Mucosa of gallbladder (tissue), 1 donor: ENCODE data around the gene STK35. TPM values are rescaled to one million over a fixed set of nuclear protein-coding genes. Genes with fewer than 3 reads are reported as not detected.
A peak's percentile ranks its signal among the peaks of the same experiment; 100 is the strongest.
"Not testable (repeated sequence)": the region's sequence is repeated elsewhere in the genome, so short reads cannot be mapped to it uniquely, and the experiment has no call there.

Experiments
- DNase-seq: peaks from one replicate; pipeline ENCODE4 v3.0.0-alpha.2; 2020; ENCODE audit warnings: low spot score
- total RNA-seq: library from RNA; stranded (reverse); gene quantifications from one replicate; pipeline ENCODE4 v1.2.1, GENCODE V29; 2021
- donor health status: DM: no; HTN: no; CAD: no.

STK35 gene
- total RNA-seq, 1 donor from 2014 or later = 21.0 TPM

DNA sequence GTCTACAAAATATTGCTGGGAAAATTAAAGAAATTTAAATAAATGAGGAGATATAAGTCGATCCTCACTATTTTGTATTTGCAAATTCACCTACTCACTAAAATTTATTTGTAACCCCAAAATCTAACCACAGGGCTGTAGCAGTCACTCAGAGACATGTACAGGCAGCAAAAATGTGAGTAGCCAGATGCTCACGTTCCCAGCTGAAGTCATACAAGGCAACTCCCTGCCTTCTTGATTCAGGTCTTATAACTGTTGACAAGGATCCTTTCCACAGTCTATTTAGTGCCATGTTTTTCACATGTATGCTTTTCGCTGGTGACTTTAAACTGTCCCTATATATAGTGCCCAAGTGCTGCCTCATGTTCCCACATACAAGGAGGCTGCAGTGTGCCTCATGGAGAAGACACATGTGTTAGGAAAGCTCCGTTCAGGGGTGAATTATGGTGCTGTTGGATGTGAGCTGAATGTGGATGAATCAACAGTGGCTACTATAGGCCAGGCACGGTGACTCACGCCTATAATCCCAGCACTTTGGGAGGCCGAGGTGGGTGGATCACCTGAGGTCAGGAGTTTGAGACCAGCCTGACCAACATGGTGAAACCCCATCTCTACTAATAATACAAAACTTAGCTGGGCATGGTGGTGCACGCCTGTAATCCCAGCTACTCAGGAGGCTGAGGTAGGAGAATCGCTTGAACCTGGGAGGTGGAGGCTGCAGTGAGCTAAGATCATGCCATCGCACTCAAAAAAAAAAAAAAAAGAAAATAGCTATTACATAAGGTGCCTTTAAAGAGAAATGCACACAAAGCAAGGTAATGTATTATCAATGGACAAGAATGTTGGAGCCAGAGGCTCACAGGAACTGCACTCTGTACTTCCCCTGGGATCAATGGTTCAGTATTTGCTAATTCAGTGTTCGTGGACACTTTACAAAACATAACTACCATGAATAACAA lies 55.3 kb downstream of the STK35 start:
- DNase-seq = no peak

DNA sequence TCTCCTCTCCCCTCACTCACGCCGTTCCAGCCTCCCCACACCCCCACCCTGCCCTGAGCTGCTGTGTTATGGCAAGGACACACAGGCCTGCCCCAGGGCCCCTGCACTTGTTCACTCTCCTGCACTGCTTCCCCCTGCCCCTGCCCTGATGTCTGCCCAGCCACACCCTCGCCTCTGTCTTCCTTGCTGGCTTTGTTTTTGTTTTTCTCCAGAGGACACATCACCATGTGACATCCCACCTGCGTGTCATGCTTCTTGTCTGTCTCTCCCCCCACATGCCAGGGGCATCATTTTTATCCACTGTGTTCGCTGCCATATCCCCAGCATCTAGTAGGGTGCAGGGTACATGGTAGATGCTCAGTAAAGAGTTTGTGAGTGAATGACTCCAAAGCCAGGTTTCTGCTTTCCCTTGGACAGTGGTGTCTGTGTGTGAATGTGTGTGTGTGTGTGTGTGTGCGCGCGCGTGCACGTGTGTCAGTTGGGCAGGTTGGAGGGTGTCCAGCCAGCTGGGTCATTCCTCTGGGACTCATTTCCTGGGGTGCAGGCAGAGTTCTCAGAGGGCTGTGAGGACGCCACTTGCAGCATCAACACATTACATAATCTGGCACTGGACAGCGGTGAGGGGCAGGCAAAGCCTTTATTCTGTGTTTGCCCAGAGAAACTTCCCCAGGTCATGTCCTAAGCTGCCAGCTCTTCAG lies 60.6 kb downstream of the STK35 start:
- no peak for DNase-seq

DNA sequence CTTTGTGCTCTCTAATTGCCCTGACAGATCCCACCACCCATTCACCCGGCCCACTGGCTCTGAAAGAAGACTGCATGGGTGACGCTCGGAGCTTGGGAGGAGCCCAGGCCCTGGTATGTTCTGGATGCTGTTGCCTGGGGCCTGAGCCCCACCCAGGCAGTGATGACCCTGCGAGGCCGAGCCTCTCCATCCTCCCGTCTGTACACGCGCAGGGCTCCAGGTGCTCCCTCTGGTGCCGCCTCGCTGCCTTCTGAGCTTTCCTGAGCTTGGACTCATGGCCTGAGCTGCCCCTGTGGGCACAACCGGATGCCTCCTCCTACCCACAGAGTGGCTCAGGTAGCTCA lies 61.2 kb downstream of the STK35 start:
- no peak for DNase-seq

DNA sequence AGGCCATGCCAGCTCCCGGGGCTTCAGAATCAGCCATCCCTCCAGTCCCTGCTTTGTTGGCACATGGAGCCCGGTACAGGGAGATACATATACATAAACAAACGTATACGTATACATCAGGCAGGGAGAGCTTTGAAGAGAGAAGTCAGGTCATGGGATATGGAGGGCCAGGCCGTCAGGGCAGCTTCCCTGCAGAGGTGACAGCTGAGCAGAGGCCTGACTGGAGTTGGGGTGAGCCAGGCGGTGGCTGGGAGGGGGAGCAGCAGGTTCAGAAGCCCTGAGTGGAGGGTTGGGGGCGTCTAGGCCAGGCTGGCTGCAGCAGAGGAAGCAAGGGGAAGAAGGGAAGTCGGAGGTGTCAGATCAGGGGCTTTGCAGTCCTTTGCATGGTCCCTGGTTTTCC lies 61.7 kb downstream of the STK35 start:
- no peak for DNase-seq

DNA sequence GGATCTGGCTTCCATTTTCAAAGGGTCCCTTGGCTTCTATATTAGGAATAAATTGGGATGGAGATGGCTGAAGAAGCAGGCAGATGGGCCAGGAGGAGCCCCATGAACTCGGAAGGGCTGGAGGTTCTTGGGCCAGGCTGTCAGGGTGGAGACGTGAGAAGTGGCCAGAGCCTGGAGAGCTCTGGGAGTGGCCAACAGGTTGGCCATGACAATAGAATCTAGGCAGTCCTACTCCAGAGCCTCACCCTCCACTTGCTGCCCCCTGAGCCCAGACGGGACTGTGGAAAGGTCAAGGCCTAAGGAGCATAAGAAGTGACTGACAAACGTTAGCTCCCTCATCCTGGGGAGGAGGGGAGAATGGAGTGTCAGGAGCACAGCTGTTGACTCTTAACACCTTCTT lies 62.1 kb downstream of the STK35 start:
- DNase-seq = no peak

DNA sequence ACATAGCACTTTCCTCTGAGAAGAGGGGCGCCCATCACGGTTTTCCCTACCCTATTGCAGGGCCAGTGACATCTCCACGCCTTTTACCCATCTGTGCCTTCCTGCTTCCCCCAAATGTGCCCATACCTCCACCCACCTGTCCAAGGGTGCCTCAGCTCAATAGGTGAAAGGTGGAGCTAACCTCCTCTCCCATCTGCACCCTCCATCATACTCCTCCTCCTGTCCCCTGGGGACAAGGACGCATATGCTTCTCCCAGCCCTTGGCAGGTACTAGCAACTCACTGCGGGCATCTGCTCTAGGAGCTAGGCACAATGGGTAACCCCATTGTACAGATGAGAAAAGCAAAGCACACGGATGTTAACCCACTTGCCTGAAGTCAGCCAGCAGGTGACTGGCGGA lies 62.8 kb downstream of the STK35 start:
- DNase-seq = no peak

DNA sequence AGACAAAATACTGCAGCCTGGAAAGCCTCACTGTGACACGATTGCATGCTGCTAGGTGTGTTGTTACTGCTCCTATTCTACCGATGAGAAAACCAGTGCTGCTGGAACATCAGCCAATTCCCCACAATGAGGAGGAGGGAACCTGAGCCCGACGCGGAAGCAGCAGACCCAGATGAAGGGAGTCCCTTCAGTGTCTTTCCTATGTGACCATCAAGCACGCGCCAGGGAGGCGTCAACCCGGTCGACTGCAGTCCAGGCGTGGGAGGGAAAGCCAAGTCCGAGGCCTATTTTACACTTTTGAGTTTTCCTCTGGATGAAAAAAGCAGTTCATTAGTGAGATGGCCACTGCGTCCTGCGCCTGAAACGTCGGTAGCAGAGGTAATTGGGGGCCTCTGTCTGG lies 63.3 kb downstream of the STK35 start:
- no peak for DNase-seq

DNA sequence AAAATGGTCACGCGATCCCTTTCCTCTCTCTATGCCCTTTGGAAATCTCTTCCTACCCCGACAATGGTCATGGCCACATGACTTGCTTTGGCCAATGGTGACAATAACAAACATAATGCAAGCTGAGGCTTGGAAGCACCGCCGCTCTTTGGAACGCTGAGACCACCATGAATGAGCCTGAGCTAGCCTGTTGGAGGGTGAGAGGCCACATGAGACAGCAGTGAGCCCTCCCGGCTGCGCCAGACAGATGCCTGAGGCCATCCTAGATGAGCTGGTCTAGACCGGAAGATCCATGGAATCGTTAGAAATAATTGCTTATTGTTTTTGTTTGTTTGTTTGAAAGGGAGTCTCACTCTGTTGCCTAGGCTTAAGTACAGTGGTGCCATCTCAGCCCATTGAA lies 64.2 kb downstream of the STK35 start:
- DNase-seq = no peak

DNA sequence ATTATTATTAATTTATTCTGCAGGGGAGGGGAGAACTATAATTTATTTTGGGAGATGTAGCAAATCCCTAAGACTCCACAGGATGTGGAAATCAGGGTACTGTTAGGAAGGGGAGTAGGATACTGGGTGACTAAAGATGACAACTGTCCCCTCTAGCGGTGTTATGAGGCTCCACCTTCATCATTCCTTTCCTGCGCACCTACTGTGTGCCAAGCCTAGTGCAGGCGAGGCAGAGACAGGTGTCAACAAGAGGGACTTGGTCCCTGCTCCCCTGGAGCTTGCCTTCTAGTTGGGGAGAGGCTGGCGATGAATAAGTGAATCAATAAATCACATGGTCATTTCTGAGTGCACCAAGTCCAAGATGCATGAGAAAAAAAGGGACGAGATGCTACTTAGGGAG lies 65.5 kb downstream of the STK35 start:
- no peak for DNase-seq

DNA sequence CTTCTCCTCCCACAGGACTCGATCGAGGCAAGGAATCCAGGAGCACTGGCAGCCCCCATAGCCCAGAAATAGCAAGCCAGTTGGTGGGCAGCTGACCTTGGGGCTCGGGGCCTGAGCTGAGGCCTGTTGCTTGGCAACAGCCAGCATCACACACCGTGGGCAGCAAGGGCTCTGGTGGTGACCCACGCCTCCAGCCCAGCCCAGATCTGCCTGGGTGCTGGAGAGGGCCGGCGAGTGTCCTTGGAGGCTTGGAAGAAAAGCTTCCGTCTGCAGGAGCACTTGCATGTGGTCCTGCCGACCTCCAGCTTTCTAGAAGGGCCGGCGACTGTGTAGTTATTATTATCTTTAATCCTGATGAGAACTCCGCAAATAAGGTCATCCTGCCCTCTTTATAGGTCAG lies 67.3 kb downstream of the STK35 start:
- DNase-seq = no peak

DNA sequence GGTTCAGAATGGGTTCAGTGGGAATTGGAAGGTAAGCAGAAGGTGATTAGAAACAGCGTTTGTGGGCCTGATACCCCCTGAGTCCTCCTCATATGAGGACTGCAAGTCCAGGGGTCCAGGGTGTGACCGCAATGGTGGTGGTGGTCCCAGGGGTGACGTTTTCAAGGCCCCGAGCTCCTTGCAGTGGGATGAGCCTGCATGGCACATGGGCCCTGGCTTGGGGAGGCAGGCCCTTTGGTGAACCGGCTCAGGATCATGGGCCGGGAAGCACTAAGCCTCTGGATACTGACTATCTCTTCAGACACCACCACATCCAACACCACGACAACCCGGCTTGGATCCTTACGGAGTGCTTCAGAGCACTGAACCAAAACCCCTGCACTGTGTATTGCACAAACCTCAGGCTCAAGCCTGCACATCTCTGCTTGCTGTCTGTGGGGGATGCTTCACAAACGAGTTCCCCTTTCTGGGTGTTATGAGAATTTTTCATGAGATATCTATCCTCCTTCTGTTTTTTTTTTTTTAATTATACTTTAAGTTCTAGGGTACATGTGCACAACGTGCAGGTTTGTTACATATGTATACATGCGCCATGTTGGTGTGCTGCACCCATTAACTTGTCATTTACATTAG lies 67.9 kb downstream of the STK35 start:
- DNase-seq = no peak

DNA sequence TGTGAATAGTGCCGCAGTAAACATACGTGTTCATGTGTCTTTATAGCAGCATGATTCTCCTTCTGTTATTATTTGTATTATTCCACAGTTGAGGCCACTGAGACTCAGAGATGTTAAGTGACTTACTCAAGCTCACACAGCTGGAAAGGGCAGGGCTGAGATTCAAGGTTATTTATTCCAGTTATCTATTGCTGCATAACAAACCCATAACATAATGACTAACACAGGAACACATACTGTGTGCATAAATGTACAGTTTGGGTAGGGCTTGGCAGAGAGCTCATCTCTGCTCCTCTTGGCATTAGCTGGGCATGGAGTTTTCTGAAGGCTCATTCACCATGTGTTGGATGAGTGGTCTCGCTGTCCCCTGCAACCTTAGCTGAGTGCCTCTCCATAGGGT lies 68.8 kb downstream of the STK35 start:
- DNase-seq = no peak

DNA sequence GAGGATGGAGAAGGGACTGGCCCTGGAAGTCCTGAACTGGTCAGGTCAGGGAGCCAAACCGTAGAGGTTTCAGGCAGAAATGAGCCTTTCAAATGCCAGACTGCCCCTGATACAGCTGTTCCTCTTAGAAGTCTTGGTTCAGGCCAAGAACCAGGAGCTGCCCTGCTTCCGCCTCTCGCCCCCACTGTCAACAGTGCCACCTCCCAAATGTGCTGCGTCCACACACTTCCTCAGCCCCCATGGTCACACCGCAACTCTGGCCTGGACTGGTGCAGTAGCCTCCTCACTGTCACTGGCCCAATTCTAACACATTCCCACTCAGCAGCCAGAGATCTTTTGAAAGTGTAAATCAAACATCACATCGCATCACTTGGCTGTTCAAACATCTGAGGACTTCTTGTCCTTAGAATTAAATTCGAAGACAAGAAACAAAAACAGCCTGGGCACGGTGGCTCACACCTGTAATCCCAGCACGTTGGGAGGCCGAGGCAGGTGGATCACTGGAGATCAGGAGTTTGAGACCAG lies 69.7 kb downstream of the STK35 start:
- no peak for DNase-seq

DNA sequence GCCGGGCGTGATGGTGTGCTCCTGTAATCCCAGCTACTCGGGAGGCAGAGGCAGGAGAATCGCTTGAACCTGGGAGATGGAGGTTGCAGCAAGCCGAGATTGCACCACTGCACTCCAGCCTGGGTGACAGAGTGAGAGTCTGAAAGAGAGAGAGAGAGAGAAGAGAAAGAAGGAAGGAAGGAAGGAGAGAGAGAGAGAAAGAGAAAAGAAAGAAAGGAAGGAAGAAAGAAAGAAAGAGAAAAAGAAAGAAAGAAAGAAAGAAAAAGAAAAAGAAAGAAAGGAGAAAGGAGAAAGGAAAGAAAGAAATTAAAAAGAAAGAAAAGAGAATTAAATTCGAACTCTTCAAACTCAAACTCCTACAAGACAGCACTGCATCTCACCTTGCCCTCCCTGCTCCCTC lies 70.2 kb downstream of the STK35 start:
- DNase-seq = not testable (repeated sequence)

DNA sequence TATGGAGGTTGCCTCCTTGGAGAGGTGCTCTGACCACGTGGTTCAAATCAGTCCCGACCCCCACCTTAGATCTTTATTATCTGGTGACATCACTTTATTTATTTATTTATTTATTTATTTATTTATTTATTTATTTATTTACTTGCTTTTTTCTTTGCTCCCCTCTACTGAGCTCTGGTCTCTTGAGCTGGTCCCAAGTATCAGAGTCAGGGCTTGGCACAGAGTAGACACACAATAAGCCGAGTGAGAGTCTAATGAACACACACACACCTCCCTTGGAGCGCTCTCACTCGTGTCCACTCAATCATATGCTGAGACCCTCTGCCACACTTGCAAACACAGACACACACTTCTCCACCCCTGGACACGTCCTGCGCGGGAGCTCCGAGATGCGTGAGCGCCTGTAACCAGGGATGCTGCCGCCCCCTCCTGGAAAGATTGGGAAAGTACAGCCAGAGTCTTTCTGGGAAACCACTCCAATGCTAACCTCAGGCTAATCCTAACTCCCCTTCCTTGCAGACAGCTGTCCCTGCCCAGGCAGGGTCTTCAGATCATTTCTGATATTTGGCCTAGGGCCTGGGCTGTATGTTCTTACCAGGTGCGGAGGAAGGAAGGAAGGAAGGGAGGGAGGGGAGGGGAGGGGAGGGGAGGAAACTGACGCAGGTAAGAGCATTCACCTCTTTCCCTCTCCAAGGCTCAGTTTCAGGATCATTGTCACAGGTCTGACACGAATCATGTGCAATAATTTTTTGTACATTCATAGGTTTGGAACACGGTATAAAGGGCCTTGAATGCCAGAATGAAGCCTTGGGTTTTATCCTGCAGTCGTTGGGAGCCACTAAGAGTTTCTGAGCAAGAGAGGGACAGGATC lies 70.9 kb downstream of the STK35 start:
- DNase-seq = peak; percentile 64

DNA sequence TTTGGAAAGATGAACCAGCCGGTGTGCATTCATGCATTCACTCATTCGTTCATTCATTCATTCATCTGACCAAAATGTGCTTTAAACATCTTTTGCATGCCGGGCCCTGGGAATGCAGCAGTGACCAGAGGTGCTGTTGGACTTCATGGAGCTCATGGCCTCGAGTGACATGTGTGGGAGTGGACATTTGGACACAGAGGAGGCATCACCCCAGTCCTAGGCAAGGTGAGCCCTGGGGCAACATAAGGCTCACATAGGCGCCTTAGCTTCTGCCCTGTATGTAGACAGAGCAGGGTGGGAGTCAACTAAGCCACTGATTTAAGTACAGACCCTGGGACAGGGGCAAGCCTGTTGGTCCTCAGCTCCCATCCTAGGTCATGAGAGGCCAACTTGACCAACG lies 71.6 kb downstream of the STK35 start:
- no peak for DNase-seq

DNA sequence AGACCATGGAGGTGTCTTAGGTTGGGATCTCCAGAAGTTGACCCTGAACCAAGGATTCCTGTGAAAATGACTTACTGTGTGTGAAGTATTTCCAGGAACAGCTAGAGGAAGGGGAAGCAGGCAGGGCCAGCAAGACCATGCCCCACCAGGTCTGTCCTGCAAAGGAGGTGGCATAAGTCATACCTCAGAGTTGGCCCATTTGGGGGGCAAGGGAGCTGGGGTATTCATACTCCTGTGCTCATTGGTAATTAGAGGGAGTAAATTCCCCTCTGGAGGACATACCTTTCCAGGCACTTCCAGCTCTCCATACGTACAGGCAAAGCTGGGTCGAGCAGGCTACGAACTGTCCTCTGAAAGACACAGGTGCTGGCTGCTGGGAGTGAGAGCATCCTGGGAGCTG lies 72.4 kb downstream of the STK35 start:
- no peak for DNase-seq

DNA sequence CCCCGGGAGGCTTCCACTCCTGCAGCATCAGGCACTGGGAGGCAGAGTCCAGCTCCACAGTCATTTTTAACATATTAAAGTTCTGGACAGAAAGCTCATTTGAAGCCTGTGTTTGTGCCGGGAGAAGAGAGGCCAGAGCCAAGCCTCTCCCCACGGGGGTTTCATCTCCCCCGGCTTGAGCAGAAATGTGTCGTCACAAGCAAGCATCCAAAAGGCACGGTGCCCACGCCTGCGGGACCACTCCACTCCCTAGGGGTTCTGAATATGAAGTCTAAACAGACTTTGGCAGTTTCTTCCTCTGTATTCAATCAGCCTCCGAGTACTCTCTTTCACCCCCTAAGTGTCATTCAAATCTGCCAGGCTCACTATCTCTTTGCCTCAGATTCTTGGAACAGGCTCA lies 75.3 kb downstream of the STK35 start:
- no peak for DNase-seq

DNA sequence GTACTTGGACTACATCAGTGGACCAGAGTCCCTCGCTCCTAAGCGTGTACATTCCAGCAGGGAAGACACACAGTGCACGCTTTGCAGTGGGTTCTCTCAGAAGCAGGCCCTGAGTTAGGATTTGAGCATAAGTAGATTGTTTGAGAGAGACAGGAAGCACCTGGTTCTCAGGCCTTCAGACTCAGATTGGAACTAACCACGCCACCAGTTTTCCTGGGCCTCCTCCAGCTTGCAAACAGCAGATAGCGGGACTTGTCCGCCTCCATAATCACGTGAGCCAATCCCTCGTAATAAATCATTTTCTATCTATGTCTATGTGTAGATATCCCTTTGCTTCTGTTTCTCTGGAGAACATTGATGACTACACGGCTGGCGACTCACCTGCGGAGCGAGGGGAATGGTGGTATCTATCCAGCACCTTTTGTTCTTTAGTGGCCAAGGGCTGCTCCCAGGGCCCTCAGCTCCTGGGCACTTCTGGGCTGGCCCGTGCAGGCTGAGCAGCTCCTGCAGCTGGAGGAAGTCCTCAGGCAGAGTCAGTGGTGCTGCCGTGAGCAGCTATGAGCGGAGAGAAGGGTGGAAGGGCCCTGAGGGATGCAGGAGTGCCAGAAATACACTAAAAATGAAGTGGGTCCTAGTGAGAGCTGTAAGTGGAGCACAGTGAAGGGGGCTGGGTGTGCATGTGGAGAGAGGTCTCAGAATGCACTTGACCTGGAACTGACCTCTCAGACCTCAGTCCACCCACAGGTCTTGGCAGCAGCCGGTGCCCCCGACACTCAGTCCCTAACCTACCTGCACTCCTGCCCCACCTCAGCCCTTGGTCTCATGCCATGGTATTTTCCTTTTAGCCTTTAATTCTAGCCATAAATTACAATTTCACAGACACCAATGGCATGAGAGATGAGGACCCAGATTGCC lies 76.9 kb downstream of the STK35 start:
- no peak for DNase-seq

DNA sequence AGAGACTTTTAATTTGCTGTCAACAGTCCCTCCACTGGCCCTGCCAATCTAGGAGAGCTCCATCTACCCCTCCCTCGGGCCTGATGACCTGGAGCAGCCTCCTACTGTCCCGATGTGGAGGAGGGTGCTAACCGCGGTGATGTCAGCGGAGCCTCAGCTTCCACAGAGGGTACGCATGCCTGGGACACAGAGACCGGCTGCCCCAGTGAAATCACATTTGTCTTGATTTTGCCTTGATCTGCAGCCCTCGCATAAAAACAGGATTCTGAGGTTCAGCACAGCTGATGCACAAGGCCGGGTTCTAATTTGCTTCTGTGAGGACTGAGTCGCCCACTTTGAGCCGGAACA lies 77.6 kb downstream of the STK35 start:
- DNase-seq = no peak

DNA sequence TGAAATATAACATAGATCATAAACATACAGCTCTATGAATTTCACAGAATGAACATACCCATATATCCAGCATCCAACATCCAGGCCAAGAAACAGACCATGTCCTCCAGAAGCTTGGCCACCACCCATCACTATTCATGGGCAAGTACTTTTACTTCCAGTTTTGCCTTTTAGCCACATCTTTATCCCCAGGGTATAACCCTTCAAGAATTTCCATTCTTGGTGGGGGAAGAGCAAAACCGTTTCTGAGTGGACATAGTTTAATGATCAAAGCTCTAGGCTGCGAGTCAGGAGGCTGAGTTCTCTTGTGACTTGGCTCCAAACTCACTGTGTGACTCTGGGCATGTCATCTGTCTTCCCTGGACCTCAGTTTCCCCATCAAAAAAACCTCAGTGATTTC lies 78.3 kb downstream of the STK35 start:
- no peak for DNase-seq
